ENCODE results near the gene SEC61A2. TPM values are rescaled to one million over a fixed set of nuclear protein-coding genes. Genes with fewer than 3 reads are reported as not detected.
"Not testable (repeated sequence)": the region's sequence is repeated elsewhere in the genome, so short reads cannot be mapped to it uniquely, and the experiment has no call there.

The SEC61A2 gene
- total and polyA plus RNA-seq, 7 donors, result 5.9 to 16.0 (median 7.9) TPM

DNA sequence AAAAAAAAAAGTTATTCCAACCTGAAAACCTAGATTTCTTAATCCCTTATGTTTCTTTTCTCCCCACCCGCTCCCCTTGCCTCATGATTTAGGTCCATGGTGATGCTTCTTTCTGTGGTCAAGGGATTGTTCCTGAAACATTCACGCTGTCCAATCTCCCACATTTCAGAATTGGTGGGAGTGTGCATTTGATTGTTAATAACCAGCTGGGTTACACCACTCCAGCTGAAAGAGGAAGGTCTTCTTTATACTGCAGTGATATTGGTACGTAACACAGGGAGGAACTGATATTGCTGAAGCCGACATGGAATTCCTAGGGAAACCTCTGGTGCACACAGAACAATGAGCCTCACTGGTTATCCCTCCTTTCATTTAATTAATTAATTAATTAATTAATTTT, 38.1 kb upstream of the SEC61A2 start:
- Histone ChIP-seq H3K27me3 (ENCODE audit: insufficient read depth in 3 of 3, low read length in 2 of 3) (no peaks in the 10 kb centered on the region), H3K36me3 (ENCODE audit: insufficient read depth in 1 of 2, low read depth in 1 of 2) (peaks cover 17 to 86% of the 10 kb centered on the region in 2 donors), H3K9me3 (no peaks in the 10 kb centered on the region), H3K27ac (no peak overlapping the region), H3K4me3 (no peak overlapping the region), H3K4me1 (no peaks in the 10 kb centered on the region)
- no peak for TF ChIP-seq CTCF (IDR thresholded peaks at IDR 0.05)
- 96 to 97% (median 97%) methylated on average over 4 of the region's 4 CpGs for WGBS, 3 donors
- intact Hi-C loops (cut with DNase I), result no loop called here
- no peak for ATAC-seq
- DNase-seq, result no peak

DNA sequence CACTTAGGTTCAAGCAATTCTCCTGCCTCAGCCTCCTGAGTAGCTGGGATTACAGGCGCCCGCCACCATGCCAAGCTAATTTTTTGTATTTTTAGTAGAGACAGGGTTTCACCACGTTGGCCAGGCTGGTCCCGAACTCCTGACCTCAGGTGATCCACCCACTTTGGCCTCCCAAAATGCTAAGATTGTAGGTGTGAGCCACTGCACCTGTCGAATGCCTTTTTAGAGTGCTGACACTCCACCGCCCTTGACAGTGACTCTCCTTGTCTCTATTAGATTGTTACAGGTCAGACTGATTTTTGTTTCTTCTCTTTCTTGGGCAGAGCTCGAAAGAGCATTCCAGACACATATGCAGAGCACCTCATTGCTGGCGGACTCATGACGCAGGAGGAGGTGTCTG, 32.1 kb upstream of the SEC61A2 start:
- H3K9me3 ChIP-seq; H3K27me3 ChIP-seq (ENCODE audit: insufficient read depth in 3 of 3, low read length in 2 of 3); H3K27ac ChIP-seq; H3K4me3 ChIP-seq; H3K4me1 ChIP-seq; DNase-seq; intact Hi-C loops (cut with DNase I); ATAC-seq: not testable (repeated sequence)
- 87 to 89% (median 88%) methylated on average over 9 of the region's 9 CpGs for WGBS, 3 donors
- peaks cover 5 to 87% of the 10 kb centered on the region in 2 donors for H3K36me3 ChIP-seq (ENCODE audit: insufficient read depth in 1 of 2, low read depth in 1 of 2)

GRCh38 chr10:12097791-12098190, 31.7 kb upstream of the SEC61A2 start:
- no peaks in the 10 kb centered on the region for H3K9me3 ChIP-seq
- TF ChIP-seq CTCF (IDR thresholded peaks at IDR 0.05), result no peak
- DNase-seq (no peak), ATAC-seq (no peak)
- no peaks in the 10 kb centered on the region for H3K4me1 ChIP-seq
- peaks cover 5 to 87% of the 10 kb centered on the region in 2 donors for H3K36me3 ChIP-seq (ENCODE audit: insufficient read depth in 1 of 2, low read depth in 1 of 2)
- H3K27ac ChIP-seq, result no peak overlapping the region
- H3K4me3 ChIP-seq, result no peak overlapping the region
- intact Hi-C loops (cut with DNase I), result no loop called here
- no peaks in the 10 kb centered on the region for H3K27me3 ChIP-seq (ENCODE audit: insufficient read depth in 3 of 3, low read length in 2 of 3)
- 75 to 84% (median 83%) methylated on average over 5 of the region's 5 CpGs for WGBS, 3 donors

DNA sequence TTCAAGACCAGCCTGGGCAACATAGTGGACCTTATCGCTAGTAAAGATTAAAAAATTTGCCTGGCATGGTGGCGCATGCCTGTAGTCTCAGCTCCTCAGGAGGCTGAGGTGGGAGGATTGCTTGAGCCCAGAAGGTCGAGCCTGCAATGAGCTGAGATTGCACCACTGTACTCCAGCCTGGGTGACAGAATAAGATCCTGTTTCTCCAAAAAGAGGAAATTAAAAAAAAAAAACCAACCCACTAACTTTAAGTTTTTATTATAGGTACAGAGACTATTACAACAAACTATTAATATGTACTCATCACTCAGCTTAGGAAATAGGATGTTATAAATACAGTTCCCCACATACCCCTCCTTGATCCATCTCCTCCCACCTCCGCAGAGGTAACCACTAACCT, 30.5 kb upstream of the SEC61A2 start:
- Histone ChIP-seq H3K4me1 (no peaks in the 10 kb centered on the region), H3K4me3 (no peak overlapping the region), H3K27me3 (ENCODE audit: insufficient read depth in 3 of 3, low read length in 2 of 3) (no peaks in the 10 kb centered on the region), H3K36me3 (ENCODE audit: insufficient read depth in 1 of 2, low read depth in 1 of 2) (peaks cover 5 to 84% of the 10 kb centered on the region in 2 donors), H3K9me3 (no peaks in the 10 kb centered on the region), H3K27ac (no peak overlapping the region)
- ATAC-seq (no peak), DNase-seq (no peak)
- intact Hi-C loops (cut with DNase I), result no loop called here
- no peak for TF ChIP-seq CTCF (IDR thresholded peaks at IDR 0.05)
- 95 to 99% (median 97%) methylated on average over 4 of the region's 4 CpGs for WGBS, 3 donors

GRCh38 chr10:12103802-12104201, 25.7 kb upstream of the SEC61A2 start:
- H3K36me3 ChIP-seq (ENCODE audit: insufficient read depth in 1 of 2, low read depth in 1 of 2), result peaks cover 3 to 91% of the 10 kb centered on the region in 2 donors
- H3K9me3 ChIP-seq, result no peaks in the 10 kb centered on the region
- whole genome bisulfite sequencing, 3 donors, result 73 to 78% (median 74%) methylated on average over 4 of the region's 4 CpGs

More at GRCh38 chr10:12103802-12104201, 25.7 kb upstream of the SEC61A2 start:
- Histone ChIP-seq H3K27ac (no peak overlapping the region), H3K4me3 (no peak overlapping the region), H3K27me3 (ENCODE audit: insufficient read depth in 3 of 3, low read length in 2 of 3) (no peaks in the 10 kb centered on the region), H3K4me1 (no peaks in the 10 kb centered on the region)
- DNase-seq, result no peak
- ATAC-seq, result peak in 1 of 4 donors; percentile 50
- TF ChIP-seq CTCF (IDR thresholded peaks at IDR 0.05), result no peak
- intact Hi-C loops (cut with DNase I), result no loop called here
